Measurements from ENCODE around the gene NCOA7.

DNA sequence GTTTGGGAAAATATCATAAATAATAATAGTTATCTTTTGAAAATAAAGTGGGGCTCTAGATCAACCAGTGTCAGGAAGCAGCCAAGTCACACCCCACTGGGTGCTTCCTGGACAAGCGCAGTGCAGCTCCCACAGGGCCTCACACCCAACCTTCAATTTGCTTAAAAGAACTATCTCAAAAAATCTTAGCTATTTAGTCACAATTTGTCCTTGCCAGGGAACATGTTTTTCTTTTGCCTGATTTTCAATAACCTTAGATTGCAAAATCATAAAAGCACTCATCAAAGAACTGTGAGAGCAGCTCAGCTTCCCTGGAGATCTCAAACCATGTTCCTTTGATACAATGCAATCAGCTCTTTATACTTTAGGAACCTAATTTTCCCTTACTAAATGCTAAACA is 1.6 kb upstream of the NCOA7 start:
- TF ChIP-seq, protein P1, sequence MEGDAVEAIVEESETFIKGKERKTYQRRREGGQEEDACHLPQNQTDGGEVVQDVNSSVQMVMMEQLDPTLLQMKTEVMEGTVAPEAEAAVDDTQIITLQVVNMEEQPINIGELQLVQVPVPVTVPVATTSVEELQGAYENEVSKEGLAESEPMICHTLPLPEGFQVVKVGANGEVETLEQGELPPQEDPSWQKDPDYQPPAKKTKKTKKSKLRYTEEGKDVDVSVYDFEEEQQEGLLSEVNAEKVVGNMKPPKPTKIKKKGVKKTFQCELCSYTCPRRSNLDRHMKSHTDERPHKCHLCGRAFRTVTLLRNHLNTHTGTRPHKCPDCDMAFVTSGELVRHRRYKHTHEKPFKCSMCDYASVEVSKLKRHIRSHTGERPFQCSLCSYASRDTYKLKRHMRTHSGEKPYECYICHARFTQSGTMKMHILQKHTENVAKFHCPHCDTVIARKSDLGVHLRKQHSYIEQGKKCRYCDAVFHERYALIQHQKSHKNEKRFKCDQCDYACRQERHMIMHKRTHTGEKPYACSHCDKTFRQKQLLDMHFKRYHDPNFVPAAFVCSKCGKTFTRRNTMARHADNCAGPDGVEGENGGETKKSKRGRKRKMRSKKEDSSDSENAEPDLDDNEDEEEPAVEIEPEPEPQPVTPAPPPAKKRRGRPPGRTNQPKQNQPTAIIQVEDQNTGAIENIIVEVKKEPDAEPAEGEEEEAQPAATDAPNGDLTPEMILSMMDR (IDR thresholded peaks at IDR 0.05) = no peak
- TF ChIP-seq POLR2A (IDR thresholded peaks at IDR 0.05) = no peak
